AG09309 (cell line): ENCODE results near the gene MX2.

Experiments used
- DNase-seq: peaks from one replicate; pipeline ENCODE4 v3.0.0-alpha.2; 2010; ENCODE audit warnings: low read depth
- H3K4me3 ChIP-seq: 2 replicates; pipeline ENCODE4 v1.5.1; 2011; ENCODE audit warnings: mild to moderate bottlenecking, low read depth, low read length, moderate library complexity; ENCODE audit not compliant: control insufficient read depth
- TF ChIP-seq, protein P1 (sequence below): IDR thresholded peaks from 2 replicates; pipeline ENCODE4 v1.5.1; 2011; ENCODE audit warnings: mild to moderate bottlenecking, low read depth, low read length, inconsistent platforms; ENCODE audit not compliant: insufficient read depth, control insufficient read depth; ENCODE audit errors: missing control alignments

MX2 gene

GRCh38 chr21:41403966-41404365 lies 42.1 kb downstream of the MX2 start:
- DNase-seq, result no peak
- H3K4me3 ChIP-seq, result no peak overlapping the region
- TF ChIP-seq, protein P1, sequence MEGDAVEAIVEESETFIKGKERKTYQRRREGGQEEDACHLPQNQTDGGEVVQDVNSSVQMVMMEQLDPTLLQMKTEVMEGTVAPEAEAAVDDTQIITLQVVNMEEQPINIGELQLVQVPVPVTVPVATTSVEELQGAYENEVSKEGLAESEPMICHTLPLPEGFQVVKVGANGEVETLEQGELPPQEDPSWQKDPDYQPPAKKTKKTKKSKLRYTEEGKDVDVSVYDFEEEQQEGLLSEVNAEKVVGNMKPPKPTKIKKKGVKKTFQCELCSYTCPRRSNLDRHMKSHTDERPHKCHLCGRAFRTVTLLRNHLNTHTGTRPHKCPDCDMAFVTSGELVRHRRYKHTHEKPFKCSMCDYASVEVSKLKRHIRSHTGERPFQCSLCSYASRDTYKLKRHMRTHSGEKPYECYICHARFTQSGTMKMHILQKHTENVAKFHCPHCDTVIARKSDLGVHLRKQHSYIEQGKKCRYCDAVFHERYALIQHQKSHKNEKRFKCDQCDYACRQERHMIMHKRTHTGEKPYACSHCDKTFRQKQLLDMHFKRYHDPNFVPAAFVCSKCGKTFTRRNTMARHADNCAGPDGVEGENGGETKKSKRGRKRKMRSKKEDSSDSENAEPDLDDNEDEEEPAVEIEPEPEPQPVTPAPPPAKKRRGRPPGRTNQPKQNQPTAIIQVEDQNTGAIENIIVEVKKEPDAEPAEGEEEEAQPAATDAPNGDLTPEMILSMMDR, result no peak

- no peak for DNase-seq
- no peak overlapping the region for H3K4me3 ChIP-seq
- TF ChIP-seq, protein P1, result no peak
These were observed 43.5 kb downstream of the MX2 start for GRCh38 chr21:41405321-41405720.

DNA sequence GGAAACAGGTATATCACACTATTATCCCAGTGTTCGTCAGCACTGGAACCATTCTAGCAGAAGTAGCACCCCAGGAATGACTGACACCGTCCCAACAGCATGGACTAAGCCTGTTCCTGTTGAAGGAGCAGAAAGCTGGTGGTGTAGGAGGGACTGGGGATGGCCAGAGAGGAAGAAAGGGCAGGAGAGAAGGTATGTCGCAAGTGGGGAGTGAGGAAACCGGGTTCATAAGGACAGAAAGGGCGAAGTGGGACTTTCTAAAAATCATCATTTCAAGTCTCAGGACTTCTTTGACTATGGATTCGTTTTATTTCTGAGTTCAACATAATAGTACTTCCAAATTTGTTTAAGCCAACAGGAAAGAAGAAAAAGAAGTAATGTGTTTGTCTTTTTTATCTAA lies 44.5 kb downstream of the MX2 start:
- TF ChIP-seq, protein P1, result no peak
- no peak for DNase-seq
- no peak overlapping the region for H3K4me3 ChIP-seq

- TF ChIP-seq, protein P1, result no peak
- no peak for DNase-seq
- no peak overlapping the region for H3K4me3 ChIP-seq
These were observed 46.0 kb downstream of the MX2 start for GRCh38 chr21:41407541-41408460.

GRCh38 chr21:41410361-41410760 lies 48.5 kb downstream of the MX2 start:
- no peak overlapping the region for H3K4me3 ChIP-seq
- no peak for DNase-seq
- TF ChIP-seq, protein P1, result no peak

DNA sequence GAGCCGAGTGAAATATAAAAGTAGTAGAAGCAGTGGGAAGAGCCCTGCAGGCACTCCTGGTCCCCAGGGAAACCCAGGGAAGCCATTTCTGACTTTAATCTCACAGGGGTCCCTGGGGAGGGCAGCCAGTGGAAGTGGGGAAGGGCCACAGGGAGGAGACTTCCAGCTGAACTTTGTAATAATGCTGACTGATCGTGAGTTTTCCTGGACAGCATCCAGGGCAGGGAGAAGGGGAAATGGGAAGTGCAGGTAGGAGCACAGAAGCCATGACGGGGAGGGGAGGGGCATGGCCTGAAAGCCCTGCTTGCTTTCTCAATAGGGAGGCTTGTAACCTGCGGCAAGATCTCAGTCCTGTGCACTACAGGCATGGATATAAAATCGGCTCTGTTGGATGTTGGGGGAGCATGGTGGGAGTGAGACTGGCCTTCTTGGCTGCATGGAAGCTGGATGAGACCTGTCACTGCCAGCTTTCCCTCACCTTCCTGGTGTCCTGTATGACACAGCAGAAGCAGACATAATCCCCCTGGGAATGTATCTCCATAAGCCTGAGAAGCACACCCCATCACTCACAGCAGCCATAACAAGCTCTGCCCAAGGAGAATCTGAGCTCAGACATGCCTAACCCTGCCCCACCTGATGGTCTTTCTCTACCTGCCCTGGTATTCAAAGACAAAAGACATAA lies 49.1 kb downstream of the MX2 start:
- no peak for DNase-seq
- H3K4me3 ChIP-seq, result no peak overlapping the region
- TF ChIP-seq, protein P1, result no peak
